Activated T-helper 2 cell treated with anti-CD3 and anti-CD28 coated beads, Interferon-gamma antibody, Interleukin-2, Interleukin-4, amounts not matched to agents 10 μg/mL and 5 μg/mL and 100 μg/mL, durations not matched to agents 14 hours and 24 hours and 36 hours (primary cell): ENCODE measurements around the gene ABLIM2. TPM values are rescaled to one million over a fixed set of nuclear protein-coding genes. Genes with fewer than 3 reads are reported as not detected.
A peak's percentile ranks its signal among the peaks of the same experiment; 100 is the strongest.

ENCODE experiments used
- DNase-seq: peaks from one replicate; pipeline ENCODE4 v3.0.0; 2021; ENCODE audit warnings: low spot score
- H3K27ac Mint-ChIP-seq: one replicate; pipeline ENCODE4 v1.8.0; 2021; ENCODE audit warnings: mixed read lengths
- H3K27me3 Mint-ChIP-seq: one replicate; pipeline ENCODE4 v1.8.0; 2021; ENCODE audit warnings: low read depth, mixed read lengths
- H3K36me3 Mint-ChIP-seq: one replicate; pipeline ENCODE4 v1.8.0; 2021; ENCODE audit warnings: low read depth, mixed read lengths
- H3K4me1 Mint-ChIP-seq: one replicate; pipeline ENCODE4 v1.8.0; 2021; ENCODE audit warnings: low read depth, mixed read lengths
- H3K4me3 Mint-ChIP-seq: one replicate; pipeline ENCODE4 v1.8.0; 2021; ENCODE audit warnings: low read depth, mild to moderate bottlenecking, moderate library complexity, mixed read lengths
- H3K9me3 Mint-ChIP-seq: one replicate; pipeline ENCODE4 v1.8.0; 2021; ENCODE audit warnings: mixed read lengths
- intact Hi-C: fragments of 100-400 bp; cut with micrococcal nuclease; formaldehyde crosslinking; loops from one replicate; pipeline ENCODE4 v1.15.1; 2023
- total RNA-seq: library from RNA; stranded (reverse); gene quantifications from 2 replicates; pipeline ENCODE4 v1.2.3, GENCODE V29; 2022

Gene ABLIM2
- total RNA-seq, 1 donor from 2014 or later = 0.32 TPM

DNA sequence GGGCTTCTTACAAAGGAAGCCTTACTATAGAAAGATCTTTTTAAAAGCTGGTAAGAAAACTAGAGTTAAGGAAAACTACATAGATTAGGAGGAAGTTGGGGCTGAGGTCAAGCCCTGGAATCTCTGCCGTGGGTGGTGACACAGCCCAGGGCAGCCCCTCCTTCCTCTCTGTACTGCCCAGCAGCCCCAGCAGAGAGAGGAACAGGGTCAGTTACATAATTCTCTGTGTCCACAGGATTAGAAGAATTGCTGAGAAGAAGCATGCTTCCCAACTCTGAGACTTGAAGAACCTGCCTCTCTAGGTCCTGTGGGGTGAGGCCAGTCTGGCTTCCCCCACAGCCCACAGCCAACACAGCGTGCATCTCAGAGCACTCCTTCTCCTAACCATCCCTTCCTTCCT, 9.2 kb upstream of the ABLIM2 start:
- Mint-ChIP-seq H3K36me3 (no peaks in the 10 kb centered on the region), H3K27me3 (no peaks in the 10 kb centered on the region), H3K27ac (no peak overlapping the region), H3K4me1 (no peaks in the 10 kb centered on the region), H3K9me3 (peaks cover 15% of the 10 kb centered on the region), H3K4me3 (no peak overlapping the region)
- DNase-seq = no peak
- intact Hi-C loops = no loop called here

DNA sequence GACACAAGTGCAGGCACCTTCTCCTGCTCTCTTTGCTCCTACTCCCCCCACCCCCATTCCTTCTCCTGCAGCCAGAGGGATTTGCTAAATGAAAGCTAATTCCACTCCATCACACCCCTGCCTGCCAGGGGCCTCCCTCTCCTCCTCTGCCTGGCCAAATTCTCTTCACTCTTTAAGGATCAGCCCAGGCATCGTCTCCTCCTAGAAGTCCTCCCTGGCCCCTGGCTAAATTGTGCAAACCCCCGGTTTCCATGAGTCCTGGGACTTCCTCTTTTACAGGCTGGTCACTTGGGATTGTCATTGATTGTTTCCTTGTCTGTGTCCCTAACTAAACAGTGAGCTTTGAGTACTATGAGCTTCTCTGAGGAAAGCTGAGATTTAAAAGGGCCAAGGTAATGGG, 8.7 kb upstream of the ABLIM2 start:
- H3K4me1 Mint-ChIP-seq = no peaks in the 10 kb centered on the region
- H3K4me3 Mint-ChIP-seq = no peak overlapping the region
- H3K9me3 Mint-ChIP-seq = peaks cover 15% of the 10 kb centered on the region
- no peaks in the 10 kb centered on the region for H3K27me3 Mint-ChIP-seq
- DNase-seq = no peak
- intact Hi-C loops = no loop called here
- H3K36me3 Mint-ChIP-seq = no peaks in the 10 kb centered on the region
- no peak overlapping the region for H3K27ac Mint-ChIP-seq

DNA sequence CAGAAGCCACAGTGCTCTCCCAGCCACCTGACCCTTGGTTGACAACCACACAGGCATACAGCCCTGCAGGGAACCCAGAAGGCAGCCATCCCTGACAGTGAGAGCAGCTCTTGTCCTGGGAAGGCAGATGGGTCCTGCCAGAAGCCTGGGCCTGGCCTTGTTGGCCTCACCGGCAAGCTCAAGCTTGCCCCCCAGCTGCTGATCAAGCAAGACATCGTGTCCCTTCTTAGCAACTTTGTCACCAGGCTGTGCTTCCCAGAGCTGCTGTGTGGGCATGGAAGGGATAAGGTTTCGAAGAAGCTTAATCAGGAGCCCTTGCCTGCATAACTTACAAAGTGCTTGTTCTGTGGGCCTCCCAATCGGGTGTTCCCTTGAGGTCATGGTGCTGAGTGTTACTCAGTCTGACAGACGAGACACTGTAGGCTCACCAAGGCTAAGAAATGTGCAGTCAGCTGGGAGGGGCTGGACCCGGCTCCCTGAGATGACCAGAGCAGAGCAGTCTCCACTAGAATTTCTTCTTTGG, 6.8 kb upstream of the ABLIM2 start:
- Mint-ChIP-seq H3K27me3 (no peaks in the 10 kb centered on the region), H3K4me3 (no peak overlapping the region), H3K9me3 (peaks cover 15% of the 10 kb centered on the region), H3K36me3 (no peaks in the 10 kb centered on the region), H3K4me1 (no peaks in the 10 kb centered on the region), H3K27ac (no peak overlapping the region)
- DNase-seq = no peak
- intact Hi-C loops = no loop called here

DNA sequence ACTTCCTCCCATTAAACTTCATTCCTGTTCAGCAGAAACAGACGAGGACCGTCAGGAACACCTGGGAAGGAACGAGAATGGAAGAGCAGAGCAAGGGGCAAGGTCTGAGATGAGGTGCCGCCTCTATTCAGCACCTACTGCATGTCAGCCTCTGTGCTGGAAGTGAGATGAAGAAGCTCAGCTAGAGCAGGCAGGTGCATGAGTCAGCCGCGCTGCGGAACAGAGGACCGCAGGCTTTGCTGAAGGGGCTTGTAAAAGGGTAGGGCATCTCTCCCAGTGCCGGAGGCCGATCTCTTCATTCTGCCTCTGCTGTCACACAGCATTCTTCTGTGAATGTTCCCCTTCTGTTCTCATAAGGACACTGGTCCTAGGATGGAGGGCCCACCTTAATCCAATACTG, 6.1 kb upstream of the ABLIM2 start:
- H3K4me1 Mint-ChIP-seq = peaks cover under 1% of the 10 kb centered on the region
- H3K27ac Mint-ChIP-seq = no peak overlapping the region
- peaks cover 15% of the 10 kb centered on the region for H3K9me3 Mint-ChIP-seq
- no peaks in the 10 kb centered on the region for H3K36me3 Mint-ChIP-seq
- intact Hi-C loops = no loop called here
- H3K27me3 Mint-ChIP-seq = no peaks in the 10 kb centered on the region
- no peak for DNase-seq
- no peak overlapping the region for H3K4me3 Mint-ChIP-seq

DNA sequence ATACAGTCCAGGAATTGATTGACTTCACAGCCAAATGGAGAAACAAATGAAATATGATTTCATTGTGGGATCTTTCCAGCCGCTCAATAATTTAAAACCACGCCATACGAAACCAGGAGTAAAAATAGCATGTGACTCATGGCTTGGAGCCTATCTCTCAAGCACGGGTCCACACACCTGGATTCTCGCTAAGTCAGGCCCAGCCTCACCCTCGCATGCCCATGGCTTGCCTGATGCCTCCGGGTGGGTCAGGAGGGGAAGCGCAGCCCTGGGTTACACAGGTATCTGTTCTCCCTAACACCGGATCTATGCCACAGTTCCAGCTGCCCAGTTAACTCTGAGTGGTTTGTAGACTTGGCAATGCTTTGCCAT, 5.6 kb upstream of the ABLIM2 start:
- no peaks in the 10 kb centered on the region for H3K27me3 Mint-ChIP-seq
- no peak overlapping the region for H3K27ac Mint-ChIP-seq
- no peaks in the 10 kb centered on the region for H3K36me3 Mint-ChIP-seq
- intact Hi-C loops = no loop called here
- H3K9me3 Mint-ChIP-seq = peaks cover 15% of the 10 kb centered on the region
- no peak overlapping the region for H3K4me3 Mint-ChIP-seq
- no peak for DNase-seq
- peaks cover 3% of the 10 kb centered on the region for H3K4me1 Mint-ChIP-seq

DNA sequence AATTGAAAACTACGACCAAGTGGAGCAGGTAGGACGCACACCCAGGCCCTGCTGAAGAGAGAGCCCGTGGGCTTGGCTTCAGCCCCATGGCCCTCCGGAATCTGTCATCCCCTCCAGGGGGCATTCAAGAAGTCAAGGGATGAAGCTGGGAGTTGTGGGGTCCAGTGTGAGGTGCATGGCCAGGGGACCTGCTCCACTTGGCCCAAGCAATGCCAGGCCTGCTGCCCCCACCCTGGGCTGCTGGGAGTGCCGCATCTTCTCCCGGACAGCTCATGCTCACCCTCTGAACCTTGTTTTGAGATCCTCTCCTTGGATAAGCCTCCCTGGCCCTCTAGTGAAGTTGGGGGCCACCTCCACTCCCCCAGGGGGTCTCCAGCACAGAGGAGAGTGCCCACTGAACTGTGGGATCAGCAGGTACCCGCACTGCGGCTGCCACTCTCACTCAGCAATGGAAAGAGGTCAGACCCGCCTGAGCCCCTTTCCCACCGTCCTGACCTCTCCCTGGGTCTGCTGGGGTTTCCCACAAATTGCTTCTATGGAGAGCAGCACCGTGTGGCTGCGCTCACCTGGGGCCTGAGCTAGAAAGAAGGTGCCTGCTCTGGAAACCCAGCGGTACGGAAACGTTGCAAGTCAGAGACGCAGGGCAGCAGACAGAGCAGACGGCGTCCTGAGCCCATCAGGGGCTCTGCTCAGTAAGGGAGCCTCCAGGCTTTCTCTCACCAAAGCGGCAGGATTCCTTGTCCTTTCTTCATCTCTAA, 5.0 kb upstream of the ABLIM2 start:
- no peak for DNase-seq
- no peak overlapping the region for H3K27ac Mint-ChIP-seq
- peaks cover 11% of the 10 kb centered on the region for H3K9me3 Mint-ChIP-seq
- H3K27me3 Mint-ChIP-seq = peaks cover 3% of the 10 kb centered on the region
- H3K4me3 Mint-ChIP-seq = no peak overlapping the region
- H3K36me3 Mint-ChIP-seq = no peaks in the 10 kb centered on the region
- peaks cover 5% of the 10 kb centered on the region for H3K4me1 Mint-ChIP-seq
- intact Hi-C loops = no loop called here

DNA sequence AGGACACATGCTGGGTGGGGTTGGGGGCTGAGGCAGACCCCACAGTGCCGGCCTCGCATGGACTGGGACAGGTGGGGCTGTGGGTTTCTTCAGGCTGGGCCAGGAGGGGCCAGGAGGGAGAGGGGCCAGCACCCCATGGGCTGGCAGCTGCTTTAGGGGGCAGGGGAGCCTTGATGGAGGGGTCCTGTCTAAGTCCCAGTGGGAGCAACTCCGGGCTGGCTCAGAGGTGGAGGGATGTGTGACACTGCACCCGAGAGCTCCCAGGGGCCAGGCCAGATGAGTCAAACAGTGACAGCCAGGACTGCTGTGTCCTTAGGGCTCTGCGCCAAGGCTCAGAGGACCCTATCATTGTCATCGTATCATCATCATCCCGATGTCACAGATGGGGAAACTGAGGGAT, 4.4 kb upstream of the ABLIM2 start:
- peaks cover 3% of the 10 kb centered on the region for H3K27me3 Mint-ChIP-seq
- H3K4me1 Mint-ChIP-seq = peaks cover 5% of the 10 kb centered on the region
- H3K27ac Mint-ChIP-seq = no peak overlapping the region
- no peak for DNase-seq
- peaks cover 5% of the 10 kb centered on the region for H3K9me3 Mint-ChIP-seq
- H3K36me3 Mint-ChIP-seq = no peaks in the 10 kb centered on the region
- H3K4me3 Mint-ChIP-seq = no peak overlapping the region
- intact Hi-C loops = no loop called here

DNA sequence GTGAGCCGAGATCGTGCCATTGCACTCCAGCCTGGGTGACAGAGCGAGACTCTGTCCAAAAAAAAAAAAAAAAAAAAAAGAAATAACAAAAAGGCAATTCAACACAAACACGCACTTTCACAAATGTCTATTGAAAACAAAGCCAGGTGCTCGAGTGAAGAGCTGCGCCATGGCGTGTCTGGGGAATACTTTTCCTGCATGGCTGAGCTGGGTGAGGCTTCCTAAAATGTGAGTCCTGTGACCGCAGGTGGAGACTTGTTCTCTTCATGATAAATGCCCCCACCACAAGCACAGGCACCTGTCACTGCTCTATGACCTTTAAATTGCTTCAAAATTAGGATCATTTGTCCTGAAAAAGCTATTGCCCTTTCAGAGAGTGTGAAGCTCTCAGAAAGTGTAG, 4.0 kb upstream of the ABLIM2 start:
- H3K9me3 Mint-ChIP-seq = peaks cover 2% of the 10 kb centered on the region
- no peak overlapping the region for H3K27ac Mint-ChIP-seq
- H3K36me3 Mint-ChIP-seq = no peaks in the 10 kb centered on the region
- H3K4me3 Mint-ChIP-seq = no peak overlapping the region
- H3K27me3 Mint-ChIP-seq = peaks cover 6% of the 10 kb centered on the region
- DNase-seq = no peak
- intact Hi-C loops = no loop called here
- peaks cover 5% of the 10 kb centered on the region for H3K4me1 Mint-ChIP-seq

DNA sequence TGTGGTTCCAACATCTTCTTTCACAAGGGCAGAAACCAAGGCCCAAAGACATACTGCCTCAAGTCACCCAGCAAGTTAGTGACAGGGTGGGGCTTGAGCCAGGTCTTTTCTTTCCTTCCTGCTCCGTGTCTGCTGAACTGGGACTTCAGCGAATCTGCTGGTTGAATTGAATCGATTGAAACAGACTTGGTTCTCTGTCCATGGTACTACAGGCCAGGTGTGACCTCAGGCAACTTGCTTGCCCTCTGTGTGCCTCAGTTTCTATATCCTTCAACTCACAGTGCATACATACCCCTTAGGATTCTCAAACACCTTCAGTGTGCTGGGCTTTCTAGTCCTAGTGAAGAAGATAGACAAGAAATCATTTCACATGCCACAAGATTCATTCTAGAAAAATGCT, 2.0 kb upstream of the ABLIM2 start:
- H3K27ac Mint-ChIP-seq = no peak overlapping the region
- peaks cover 5% of the 10 kb centered on the region for H3K4me1 Mint-ChIP-seq
- no peaks in the 10 kb centered on the region for H3K36me3 Mint-ChIP-seq
- H3K27me3 Mint-ChIP-seq = peaks cover 20% of the 10 kb centered on the region
- intact Hi-C loops = no loop called here
- no peaks in the 10 kb centered on the region for H3K9me3 Mint-ChIP-seq
- H3K4me3 Mint-ChIP-seq = peak overlapping the region; percentile 35
- no peak for DNase-seq

DNA sequence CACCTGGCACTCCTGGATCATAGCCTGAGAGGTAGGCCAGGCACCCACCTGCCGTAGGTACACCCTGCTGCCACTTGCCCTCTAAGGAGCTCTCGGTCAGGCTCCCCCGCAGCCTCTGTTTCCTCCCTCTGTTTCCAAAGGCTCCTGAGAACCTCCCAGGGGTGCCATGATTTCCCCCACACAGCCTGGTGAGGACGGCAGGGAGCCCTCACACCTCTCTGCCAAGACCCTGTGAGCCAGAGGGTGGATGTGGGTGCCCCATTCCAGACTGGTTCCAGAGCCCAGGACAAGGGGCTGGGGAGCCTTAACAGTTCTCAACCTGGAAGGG, 1.6 kb upstream of the ABLIM2 start:
- Mint-ChIP-seq H3K4me3 (peak overlapping the region; percentile 5), H3K27ac (no peak overlapping the region), H3K36me3 (no peaks in the 10 kb centered on the region), H3K27me3 (peaks cover 23% of the 10 kb centered on the region), H3K9me3 (no peaks in the 10 kb centered on the region), H3K4me1 (peaks cover 5% of the 10 kb centered on the region)
- intact Hi-C loops = no loop called here
- no peak for DNase-seq

DNA sequence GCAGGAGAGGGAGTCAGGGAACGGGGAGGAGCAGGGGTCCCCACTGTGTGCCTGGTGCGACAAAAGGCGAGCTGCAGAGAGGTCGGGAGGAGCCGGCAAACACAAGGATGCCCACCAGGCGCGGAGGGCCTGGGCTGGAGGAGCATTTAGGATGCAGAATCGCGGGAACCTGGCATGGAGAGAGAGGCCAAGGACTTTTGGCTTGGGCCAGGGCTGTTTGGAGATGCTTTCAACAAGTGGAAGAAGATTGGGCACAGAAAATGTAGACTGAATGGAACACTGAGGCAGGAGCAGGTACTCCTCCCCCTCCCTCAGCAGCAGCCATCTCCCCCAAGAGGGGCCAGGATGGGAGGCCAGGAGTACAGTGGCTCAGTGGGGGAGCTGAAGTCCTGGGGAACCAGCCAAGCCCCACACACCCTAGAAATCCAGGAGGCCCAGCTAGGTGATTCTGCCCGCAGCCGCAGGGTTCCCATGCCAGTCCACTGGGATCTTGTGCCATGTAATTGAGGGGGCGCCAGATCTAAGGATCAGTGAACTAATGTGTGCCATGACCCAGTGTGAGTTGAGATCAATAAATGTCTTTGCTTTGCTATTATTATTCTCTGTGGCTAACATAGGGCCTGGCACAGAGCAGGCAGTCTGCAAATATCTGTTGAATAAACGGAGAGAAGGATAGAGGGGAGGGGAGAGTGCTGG, 1.1 kb upstream of the ABLIM2 start:
- peaks cover 5% of the 10 kb centered on the region for H3K4me1 Mint-ChIP-seq
- H3K4me3 Mint-ChIP-seq = peak overlapping the region; percentile 40
- H3K27ac Mint-ChIP-seq = no peak overlapping the region
- H3K9me3 Mint-ChIP-seq = no peaks in the 10 kb centered on the region
- H3K27me3 Mint-ChIP-seq = peaks cover 23% of the 10 kb centered on the region
- DNase-seq = no peak
- H3K36me3 Mint-ChIP-seq = no peaks in the 10 kb centered on the region
- intact Hi-C loops = loop anchor here (1.0 to 2.0 kb wide), 2 partner anchors 40 to 1173 kb away; partner anchors contain the start of gene SH3TC1

DNA sequence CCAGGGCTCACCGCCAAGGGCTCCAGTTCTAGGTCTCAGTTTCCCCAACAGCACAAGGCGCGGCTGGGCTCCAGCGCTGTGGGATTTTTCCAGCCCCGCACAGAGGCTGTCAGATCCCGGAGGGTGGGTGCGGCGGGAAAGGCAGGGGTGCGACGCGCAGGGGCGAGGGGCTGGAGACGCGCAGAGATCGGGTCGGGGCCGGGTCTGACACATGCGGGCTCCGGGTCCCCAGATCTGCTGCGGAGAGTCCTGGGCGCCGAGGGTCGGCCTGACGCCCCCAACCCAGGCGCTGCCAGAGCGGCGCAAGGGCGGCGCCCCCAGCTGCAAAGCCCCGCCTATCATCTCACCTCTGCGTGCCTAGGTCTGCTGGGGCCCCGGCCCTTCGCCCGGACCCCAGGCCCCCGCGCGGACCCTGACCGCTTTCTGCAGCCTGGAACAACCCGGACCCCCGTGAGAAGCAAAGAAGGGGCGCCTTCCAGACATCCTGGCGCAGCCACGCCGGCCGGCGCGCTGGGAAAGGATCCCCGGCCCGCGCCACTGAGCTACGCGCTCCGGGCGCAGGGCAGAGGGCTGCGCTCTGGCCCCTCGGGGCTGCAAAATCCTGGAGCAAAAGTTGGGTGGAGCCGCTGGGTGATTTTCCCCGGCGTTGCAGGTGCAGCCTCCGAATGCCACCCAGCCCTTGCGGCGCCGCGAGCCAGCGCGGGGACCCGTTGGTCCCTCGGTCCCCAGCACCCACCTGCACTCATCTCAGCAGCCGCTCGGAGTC, 486 bp downstream of the ABLIM2 start:
- Mint-ChIP-seq H3K36me3 (no peaks in the 10 kb centered on the region), H3K27me3 (peaks cover 23% of the 10 kb centered on the region), H3K4me1 (peaks cover 5% of the 10 kb centered on the region), H3K27ac (no peak overlapping the region), H3K9me3 (no peaks in the 10 kb centered on the region), H3K4me3 (peak overlapping the region; percentile 54)
- intact Hi-C loops = loop anchor here (2.0 kb wide), 1 partner anchor 1171 kb away; no protein-coding TSS in a partner anchor
- no peak for DNase-seq

DNA sequence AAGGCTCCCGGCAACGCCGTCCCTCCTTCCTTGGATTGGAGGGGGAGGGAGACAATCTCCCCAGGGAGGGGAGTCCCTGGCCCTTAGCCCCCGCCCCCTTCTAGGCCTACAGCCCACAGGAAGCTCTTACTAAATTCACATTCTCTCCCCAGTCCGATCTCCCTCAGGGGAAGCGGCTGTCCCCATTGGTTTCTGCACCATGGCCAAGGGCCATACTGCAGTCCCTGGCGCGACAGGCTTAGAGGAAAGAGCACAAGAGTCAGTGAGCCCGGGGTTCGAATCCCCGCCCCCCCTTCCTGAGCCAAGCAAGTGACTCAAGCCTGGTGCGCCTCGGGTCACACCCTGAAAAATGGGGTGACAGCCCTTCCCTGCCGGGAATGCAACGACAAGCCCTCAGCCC, 1.1 kb downstream of the ABLIM2 start:
- intact Hi-C loops = no loop called here
- peaks cover 5% of the 10 kb centered on the region for H3K4me1 Mint-ChIP-seq
- H3K4me3 Mint-ChIP-seq = no peak overlapping the region
- H3K9me3 Mint-ChIP-seq = no peaks in the 10 kb centered on the region
- H3K27ac Mint-ChIP-seq = no peak overlapping the region
- H3K36me3 Mint-ChIP-seq = no peaks in the 10 kb centered on the region
- peaks cover 23% of the 10 kb centered on the region for H3K27me3 Mint-ChIP-seq
- no peak for DNase-seq
